CD8-positive, alpha-beta memory T cell (primary cell): ENCODE data around the gene MT4. TPM values are rescaled to one million over a fixed set of nuclear protein-coding genes. Genes with fewer than 3 reads are reported as not detected.
"Not testable (repeated sequence)": the region's sequence is repeated elsewhere in the genome, so short reads cannot be mapped to it uniquely, and the experiment has no call there.

Source experiments
- CTCF ChIA-PET: fragments of 350-600 bp; sonication (Branson Sonifier 250); formaldehyde crosslinking; loops from one replicate; lab custom pipeline; 2021; ENCODE audit warnings: antibody characterized with exemption; lab: Charles Lee
- POLR2A ChIA-PET: fragments of 350-600 bp; sonication (Branson Sonifier 250); formaldehyde crosslinking; loops from one replicate; lab custom pipeline; 2021; ENCODE audit warnings: antibody characterized with exemption; lab: Charles Lee
- DNase-seq, 5 donors: peaks; one replicate each; pipeline versions ENCODE4 v3.0.0 to v3.0.0-alpha.2; 2020 to 2022; ENCODE audit warnings: mixed read lengths in 1 of 5
- H3K27ac ChIP-seq: one replicate; pipeline ENCODE4 v1.7.0; 2013; ENCODE audit warnings: low read depth, mild to moderate bottlenecking, low read length, moderate library complexity
- H3K27me3 ChIP-seq: 2 replicates; pipeline ENCODE4 v1.7.0; 2013; ENCODE audit warnings: low read length, mild to moderate bottlenecking; ENCODE audit not compliant: insufficient read depth, poor library complexity, severe bottlenecking
- H3K36me3 ChIP-seq: 2 replicates; pipeline ENCODE4 v1.7.0; 2013; ENCODE audit warnings: mild to moderate bottlenecking, low read length, moderate library complexity; ENCODE audit not compliant: insufficient read depth
- H3K4me1 ChIP-seq: 2 replicates; pipeline ENCODE4 v1.7.0; 2013; ENCODE audit warnings: mild to moderate bottlenecking, low read length, moderate library complexity; ENCODE audit not compliant: insufficient read depth
- H3K4me3 ChIP-seq: 2 replicates; pipeline ENCODE4 v1.7.0; 2013; ENCODE audit warnings: mild to moderate bottlenecking, low read length
- H3K9me3 ChIP-seq: 2 replicates; pipeline ENCODE4 v1.7.0; 2013; ENCODE audit warnings: mild to moderate bottlenecking, low read length
- H3K27ac Mint-ChIP-seq, 8 donors: one replicate each; pipeline ENCODE4 v1.8.0; 2020 to 2021; ENCODE audit warnings: mixed read lengths in 8 of 8, mild to moderate bottlenecking in 6 of 8, inconsistent platforms in 3 of 8, moderate library complexity in 3 of 8
- H3K27me3 Mint-ChIP-seq, 2 donors: one replicate each; pipeline ENCODE4 v1.8.0; 2020 to 2021; ENCODE audit warnings: mixed read lengths in 2 of 2, mild to moderate bottlenecking in 1 of 2, moderate library complexity in 1 of 2
- H3K36me3 Mint-ChIP-seq, 3 donors: one replicate each; pipeline ENCODE4 v1.8.0; 2020 to 2021; ENCODE audit warnings: mixed read lengths in 3 of 3, inconsistent platforms in 1 of 3, mild to moderate bottlenecking in 1 of 3
- H3K4me1 Mint-ChIP-seq, 3 donors: one replicate each; pipeline ENCODE4 v1.8.0; 2020 to 2021; ENCODE audit warnings: mixed read lengths in 3 of 3, inconsistent platforms in 1 of 3, mild to moderate bottlenecking in 1 of 3
- H3K4me3 Mint-ChIP-seq, 7 donors: one replicate each; pipeline ENCODE4 v1.8.0; 2020 to 2021; ENCODE audit warnings: mixed read lengths in 7 of 7, mild to moderate bottlenecking in 6 of 7, moderate library complexity in 4 of 7, inconsistent platforms in 2 of 7
- H3K9me3 Mint-ChIP-seq, 5 donors: one replicate each; pipeline ENCODE4 v1.8.0; 2020 to 2022; ENCODE audit warnings: mixed read lengths in 5 of 5, mild to moderate bottlenecking in 3 of 5, moderate library complexity in 2 of 5, inconsistent platforms in 1 of 5
- polyA plus RNA-seq: library from polyadenylated mRNA; unstranded; fragments of 300-500 nt; fragmentation: Illumina TruSeq; gene quantifications from one replicate; pipeline ENCODE4 v1.2.3, GENCODE V29; 2021
- total RNA-seq, 2 experiments: library from RNA; stranded (reverse); gene quantifications; one replicate each; pipeline ENCODE4 v1.2.3, GENCODE V29; 2021

MT4 gene
- total and polyA plus RNA-seq, 3 experiments from 2014 or later: not detected

GRCh38 chr16:56580391-56581048 lies 15.6 kb downstream of the MT4 start:
- Histone ChIP-seq H3K27ac (no peak overlapping the region), H3K36me3 (no peaks in the 10 kb centered on the region), H3K9me3 (no peaks in the 10 kb centered on the region), H3K4me1 (peaks cover 4% of the 10 kb centered on the region), H3K27me3 (peaks cover 3% of the 10 kb centered on the region), H3K4me3 (no peak overlapping the region)
- no peak for DNase-seq
- POLR2A ChIA-PET: no interaction called here
- CTCF ChIA-PET: interaction anchor here (1.1 to 1.2 kb wide), 2 partner anchors 121 to 122 kb away, joined by 4 to 5 read pairs; no protein-coding TSS in a partner anchor
- Mint-ChIP-seq H3K4me1 (peaks cover 4 to 8% (median 7%) of the 10 kb centered on the region in 3 donors), H3K27ac (peak overlapping the region in 1 of 8 donors; percentile 47), H3K27me3 (peaks cover 2 to 14% of the 10 kb centered on the region in 2 donors), H3K4me3 (no peak overlapping the region), H3K9me3 (no peaks in the 10 kb centered on the region), H3K36me3 (no peaks in the 10 kb centered on the region)

GRCh38 chr16:56582911-56583310 lies 18.0 kb downstream of the MT4 start:
- CTCF ChIA-PET: interaction anchor here (2.0 kb wide), 1 partner anchor 119 kb away, joined by 8 read pairs; no protein-coding TSS in a partner anchor
- H3K27me3 ChIP-seq, POLR2A ChIA-PET: not testable (repeated sequence)

GRCh38 chr16:56583351-56584168 lies 18.7 kb downstream of the MT4 start:
- Histone ChIP-seq H3K27ac (no peak overlapping the region), H3K4me3 (no peak overlapping the region), H3K9me3 (no peaks in the 10 kb centered on the region), H3K4me1 (no peaks in the 10 kb centered on the region), H3K27me3 (peaks cover 3% of the 10 kb centered on the region), H3K36me3 (no peaks in the 10 kb centered on the region)
- Mint-ChIP-seq H3K27me3 (peaks cover 10 to 31% of the 10 kb centered on the region in 2 donors), H3K27ac (no peak overlapping the region), H3K36me3 (no peaks in the 10 kb centered on the region), H3K9me3 (no peaks in the 10 kb centered on the region), H3K4me1 (no peaks in the 10 kb centered on the region), H3K4me3 (no peak overlapping the region)
- CTCF ChIA-PET: interaction anchor here (1.1 to 2.0 kb wide), 2 partner anchors 18 to 119 kb away, joined by 3 to 8 read pairs; no protein-coding TSS in a partner anchor
- POLR2A ChIA-PET: no interaction called here
- DNase-seq: no peak

More at GRCh38 chr16:56582911-56583310, 18.0 kb downstream of the MT4 start:
- H3K27ac Mint-ChIP-seq, H3K4me1 ChIP-seq, DNase-seq, H3K27ac ChIP-seq, H3K36me3 ChIP-seq, H3K36me3 Mint-ChIP-seq, H3K4me3 Mint-ChIP-seq, H3K4me3 ChIP-seq, H3K9me3 Mint-ChIP-seq, H3K4me1 Mint-ChIP-seq, H3K9me3 ChIP-seq: not testable (repeated sequence)
- peaks cover 4 to 26% of the 10 kb centered on the region in 2 donors for H3K27me3 Mint-ChIP-seq

GRCh38 chr16:56584276-56584675 lies 19.4 kb downstream of the MT4 start:
- Histone ChIP-seq H3K9me3 (no peaks in the 10 kb centered on the region), H3K27me3 (peaks cover 8% of the 10 kb centered on the region), H3K36me3 (no peaks in the 10 kb centered on the region), H3K27ac (no peak overlapping the region), H3K4me3 (no peak overlapping the region), H3K4me1 (no peaks in the 10 kb centered on the region)
- ChIA-PET POLR2A (interaction anchor here (0.6 kb wide), 1 partner anchor 94 kb away, joined by 4 read pairs; no protein-coding TSS in a partner anchor), CTCF (interaction anchor here (0.8 to 2.0 kb wide), 3 partner anchors 17 to 118 kb away, joined by 3 to 8 read pairs (median 3); no protein-coding TSS in a partner anchor)
- DNase-seq: no peak
- H3K4me3 Mint-ChIP-seq: no peak overlapping the region
- H3K4me1 Mint-ChIP-seq: peaks cover 3 to 5% (median 4%) of the 10 kb centered on the region in 3 donors
- no peak overlapping the region for H3K27ac Mint-ChIP-seq
- H3K36me3 Mint-ChIP-seq: no peaks in the 10 kb centered on the region
- H3K27me3 Mint-ChIP-seq: peaks cover 13 to 36% of the 10 kb centered on the region in 2 donors
- H3K9me3 Mint-ChIP-seq: no peaks in the 10 kb centered on the region

GRCh38 chr16:56588781-56589140 lies 23.9 kb downstream of the MT4 start:
- H3K4me3 Mint-ChIP-seq: peak overlapping the region; percentile 72 to 89 (median 83)
- H3K36me3 Mint-ChIP-seq: peaks cover 0 to 3% (median 0%) of the 10 kb centered on the region in 3 donors
- H3K27me3 Mint-ChIP-seq: peaks cover 32 to 59% of the 10 kb centered on the region in 2 donors
- H3K9me3 Mint-ChIP-seq: no peaks in the 10 kb centered on the region
- H3K27ac Mint-ChIP-seq: peak overlapping the region in 2 of 8 donors; percentile 60 to 71
- Histone ChIP-seq H3K27me3 (peaks cover 23% of the 10 kb centered on the region), H3K36me3 (no peaks in the 10 kb centered on the region), H3K4me1 (peaks cover 3% of the 10 kb centered on the region), H3K9me3 (no peaks in the 10 kb centered on the region), H3K4me3 (peak overlapping the region; percentile 22), H3K27ac (no peak overlapping the region)
- CTCF ChIA-PET: no interaction called here
- peaks cover 8 to 17% (median 9%) of the 10 kb centered on the region in 3 donors for H3K4me1 Mint-ChIP-seq
- POLR2A ChIA-PET: no interaction called here
- DNase-seq: no peak

GRCh38 chr16:56589141-56590039 lies 24.5 kb downstream of the MT4 start, which contains the start of gene MT3:
TSS of gene MT3 (plus strand) at chr16:56589528. CDS start at chr16:56589591, 63 bp downstream.
- H3K27ac Mint-ChIP-seq: peak within 1 kb of the TSS in 3 of 8 donors; percentile 55 to 71 (median 60)
- Histone ChIP-seq H3K4me3 (peak within 1 kb of the TSS; percentile 47), H3K27me3 (peaks cover 23% of the 10 kb centered on the region), H3K9me3 (no peaks in the 10 kb centered on the region), H3K36me3 (no peaks in the 10 kb centered on the region), H3K4me1 (peaks cover 3% of the 10 kb centered on the region), H3K27ac (no peak within 1 kb of the TSS)
- ChIA-PET CTCF (no interaction called here), POLR2A (interaction anchor here (0.6 kb wide), 1 partner anchor 404 kb away, joined by 5 read pairs; no protein-coding TSS in a partner anchor)
- peaks cover 32 to 53% of the 10 kb centered on the region in 2 donors for H3K27me3 Mint-ChIP-seq
- no peaks in the 10 kb centered on the region for H3K9me3 Mint-ChIP-seq
- H3K36me3 Mint-ChIP-seq: peaks cover 0 to 3% (median 0%) of the 10 kb centered on the region in 3 donors
- peaks cover 8 to 17% (median 9%) of the 10 kb centered on the region in 3 donors for H3K4me1 Mint-ChIP-seq
- peak in 2 of 5 donors; percentile 26 to 51 for DNase-seq
- H3K4me3 Mint-ChIP-seq: peak within 1 kb of the TSS; percentile 72 to 89 (median 83)

- Mint-ChIP-seq H3K36me3 (peaks cover 0 to 3% (median 0%) of the 10 kb centered on the region in 3 donors), H3K4me3 (no peak overlapping the region), H3K4me1 (peaks cover 8 to 17% (median 9%) of the 10 kb centered on the region in 3 donors), H3K27me3 (peaks cover 32 to 46% of the 10 kb centered on the region in 2 donors), H3K27ac (no peak overlapping the region), H3K9me3 (no peaks in the 10 kb centered on the region)
- POLR2A ChIA-PET: no interaction called here
- Histone ChIP-seq H3K36me3 (no peaks in the 10 kb centered on the region), H3K4me1 (peaks cover 3% of the 10 kb centered on the region), H3K27ac (no peak overlapping the region), H3K27me3 (peaks cover 20% of the 10 kb centered on the region), H3K4me3 (no peak overlapping the region), H3K9me3 (no peaks in the 10 kb centered on the region)
- CTCF ChIA-PET: interaction anchor here (1.1 to 1.8 kb wide), 4 partner anchors 9 to 110 kb away, joined by 3 to 11 read pairs (median 3); no protein-coding TSS in a partner anchor
- no peak for DNase-seq
Measured at GRCh38 chr16:56591377-56592060, 26.6 kb downstream of the MT4 start.
